ENCODE results near the gene SLC10A6. TPM values are rescaled to one million over a fixed set of nuclear protein-coding genes. Genes with fewer than 3 reads are reported as not detected.

The SLC10A6 gene
- total RNA-seq, 1 experiment from 2014 or later = not detected

GRCh38 chr4:86775061-86775460 lies 74.1 kb downstream of the SLC10A6 start:
- Histone ChIP-seq H3K4me3 (ENCODE audit: insufficient read depth, low read depth, low read length) (no peak overlapping the region), H3K36me3 (replicated peaks; ENCODE audit: control insufficient read depth, insufficient read depth, low read length) (peaks cover 2% of the 10 kb centered on the region), H3K27me3 (ENCODE audit: control insufficient read depth, insufficient read depth, low read length) (no peaks in the 10 kb centered on the region)
- no peak for DNase-seq

Other genes starting within 250 kb of the SLC10A6 start
- gene C4orf36, start 43.0 kb upstream of the SLC10A6 start, total RNA-seq (2014; rRNA removed; shearing (Covaris generic)) = 0.97 TPM in 1 of 2 replicates, not detected in the other
- 27.6 and 42.4 TPM in 2 replicates for gene AFF1, start 85.6 kb upstream of the SLC10A6 start, total RNA-seq (2014; rRNA removed; shearing (Covaris generic))